ENCODE results near the gene RP9.
"Not testable (repeated sequence)": the region's sequence is repeated elsewhere in the genome, so short reads cannot be mapped to it uniquely, and the experiment has no call there.

RP9 gene

GRCh38 chr7:33100770-33101169 lies 8.4 kb downstream of the RP9 start:
- DNase-seq = no peak

DNA sequence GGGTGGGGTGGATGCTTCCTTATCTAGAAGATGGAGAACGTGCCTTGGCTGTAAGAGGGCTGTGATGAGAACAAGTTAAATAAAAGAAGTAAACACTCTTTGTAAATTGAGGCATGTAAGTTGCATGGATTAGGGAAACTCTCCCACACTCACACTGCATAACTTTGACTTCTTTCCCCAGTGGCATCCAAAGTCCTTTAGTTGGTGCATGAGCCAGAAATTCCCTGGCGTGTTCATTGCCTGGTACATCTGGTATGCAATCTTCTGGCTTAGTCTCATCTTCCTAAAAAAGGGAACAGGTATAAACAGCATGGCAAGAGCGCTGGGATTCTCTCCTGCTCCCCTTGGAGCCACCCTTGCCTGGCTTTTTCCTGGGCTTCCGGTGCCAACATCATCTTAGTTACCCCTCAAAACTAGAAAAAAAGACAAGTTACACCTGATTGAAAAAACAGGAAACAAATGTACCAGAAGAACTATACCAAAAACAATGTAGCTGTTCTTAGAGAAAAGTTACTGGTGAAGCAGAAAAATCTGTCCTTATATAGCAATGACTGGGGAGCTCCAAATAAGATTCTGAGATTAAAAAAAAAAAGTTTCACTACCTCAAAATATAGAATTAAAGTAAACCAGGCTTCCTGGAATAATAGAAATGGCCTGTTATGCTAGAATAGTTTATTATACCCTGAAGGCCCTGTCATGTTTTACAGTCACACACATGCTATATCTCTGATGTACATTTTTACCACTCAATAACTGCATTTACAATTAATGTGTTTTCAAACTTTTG lies 9.9 kb downstream of the RP9 start:
- no peak for DNase-seq

DNA sequence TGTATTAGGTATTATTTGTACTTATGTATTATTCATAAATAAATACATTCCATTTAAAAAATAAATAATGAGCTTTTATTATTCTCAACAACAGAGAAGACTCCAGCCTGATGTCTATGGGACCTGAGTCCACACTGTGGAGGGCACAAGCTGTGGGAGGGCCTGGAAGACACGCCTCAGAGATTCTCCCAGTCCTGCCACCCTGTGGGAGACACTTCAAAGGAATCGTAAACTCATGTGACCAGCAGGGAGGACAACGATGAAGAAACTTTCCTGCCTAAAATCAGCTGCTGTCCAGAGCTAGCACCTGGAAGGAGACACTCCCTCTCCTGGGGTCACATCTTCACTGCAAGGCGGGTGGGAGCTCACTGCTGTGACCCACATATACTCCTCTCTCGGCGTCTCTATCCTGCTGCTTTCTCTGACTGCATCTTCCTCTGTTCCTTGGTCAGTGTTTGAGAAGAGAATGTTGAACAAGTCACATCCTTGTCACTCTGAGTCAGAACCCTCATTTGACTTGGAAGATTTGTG lies 14.4 kb downstream of the RP9 start:
- DNase-seq = not testable (repeated sequence)

DNA sequence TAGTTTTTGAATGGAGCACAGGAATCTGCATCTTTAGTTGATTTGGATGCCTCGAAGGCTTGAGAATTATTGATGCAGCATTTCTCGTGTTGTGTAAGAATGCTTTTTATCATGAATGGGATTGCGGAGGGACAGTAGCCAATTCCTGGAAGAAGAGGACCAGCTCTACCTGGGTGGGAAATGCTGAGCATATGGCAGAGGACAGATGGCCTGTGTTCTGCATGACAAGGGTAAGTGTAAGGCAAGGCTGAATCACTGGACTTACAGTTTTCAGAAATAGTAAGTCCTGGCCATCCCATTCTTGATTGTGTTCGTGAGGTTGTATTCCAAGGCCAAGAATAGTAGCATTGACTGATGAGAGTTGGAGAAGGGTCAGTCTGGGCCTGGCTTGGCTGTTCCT lies 15.9 kb downstream of the RP9 start:
- no peak for DNase-seq

GRCh38 chr7:33091641-33092191 lies 17.5 kb downstream of the RP9 start:
- no peak for DNase-seq

- no peak for DNase-seq
These were observed 18.1 kb downstream of the RP9 start for GRCh38 chr7:33091111-33091531.

GRCh38 chr7:33089142-33089541 lies 20.1 kb downstream of the RP9 start:
- DNase-seq = no peak

DNA sequence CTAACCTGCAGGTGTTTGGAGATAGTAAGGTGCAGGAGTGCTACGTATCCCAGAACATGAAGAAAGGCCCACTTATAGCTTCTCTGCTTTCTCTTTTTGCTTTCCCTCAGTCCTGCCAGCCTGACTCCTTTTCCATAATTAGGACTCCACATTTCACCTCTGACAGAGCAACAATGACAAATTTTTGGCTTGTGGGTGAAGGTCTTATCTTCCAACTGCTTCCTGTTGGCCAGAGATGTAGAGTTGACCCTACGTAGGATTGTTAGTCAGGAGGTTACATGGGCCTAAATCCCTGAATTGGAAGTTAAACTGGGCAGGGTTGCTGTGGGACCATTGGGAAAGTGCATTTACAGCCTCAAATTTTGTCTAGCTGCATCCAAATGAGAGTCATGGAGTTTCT lies 21.3 kb downstream of the RP9 start:
- no peak for DNase-seq

GRCh38 chr7:33087356-33087755 lies 21.8 kb downstream of the RP9 start:
- DNase-seq = no peak

DNA sequence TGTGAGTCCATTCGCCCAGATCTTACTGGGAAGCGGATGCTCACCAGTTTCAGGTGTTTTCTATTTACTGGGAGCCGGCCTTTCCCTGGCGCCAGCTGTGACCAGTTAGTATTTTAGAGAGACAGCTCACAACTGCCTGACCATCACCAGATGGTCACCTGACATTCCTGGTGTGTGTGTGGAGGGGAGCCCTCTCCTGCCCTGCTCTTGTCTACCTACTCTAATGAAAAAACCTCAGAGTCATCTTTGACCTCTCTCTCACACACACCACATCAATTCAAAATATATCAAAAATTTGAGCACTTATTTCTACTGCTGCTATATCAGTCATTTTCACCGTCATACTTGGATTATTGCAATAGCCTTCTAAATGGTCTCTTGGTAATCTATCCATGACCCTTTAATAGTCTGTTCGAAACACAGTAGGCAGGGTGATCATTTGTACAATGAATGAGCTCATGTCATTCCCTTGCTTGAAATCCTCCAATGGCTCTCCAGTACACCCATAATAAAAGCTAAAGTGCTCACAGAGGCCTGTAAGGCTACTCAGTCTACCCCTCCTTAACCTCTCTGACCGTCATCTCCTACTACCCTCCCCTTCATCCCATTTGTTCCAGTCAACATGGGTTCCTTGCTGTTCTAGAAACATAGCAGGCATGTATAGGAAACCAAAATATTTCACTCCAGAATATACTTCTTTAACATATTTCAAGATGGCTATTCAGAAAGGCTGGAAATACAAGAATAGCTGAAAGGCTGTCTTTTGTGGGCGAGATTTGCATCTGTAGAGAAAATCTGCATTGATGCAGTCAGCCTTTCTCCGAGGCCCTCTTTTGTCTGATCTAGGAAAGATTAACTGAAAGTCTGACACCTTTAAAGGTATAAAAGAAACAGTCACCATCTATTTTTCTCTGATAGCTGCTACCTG lies 29.2 kb downstream of the RP9 start:
- no peak for DNase-seq

- DNase-seq = no peak
These were observed 30.1 kb downstream of the RP9 start for GRCh38 chr7:33079096-33079495.

GRCh38 chr7:33076737-33077136 lies 32.5 kb downstream of the RP9 start:
- no peak for DNase-seq

DNA sequence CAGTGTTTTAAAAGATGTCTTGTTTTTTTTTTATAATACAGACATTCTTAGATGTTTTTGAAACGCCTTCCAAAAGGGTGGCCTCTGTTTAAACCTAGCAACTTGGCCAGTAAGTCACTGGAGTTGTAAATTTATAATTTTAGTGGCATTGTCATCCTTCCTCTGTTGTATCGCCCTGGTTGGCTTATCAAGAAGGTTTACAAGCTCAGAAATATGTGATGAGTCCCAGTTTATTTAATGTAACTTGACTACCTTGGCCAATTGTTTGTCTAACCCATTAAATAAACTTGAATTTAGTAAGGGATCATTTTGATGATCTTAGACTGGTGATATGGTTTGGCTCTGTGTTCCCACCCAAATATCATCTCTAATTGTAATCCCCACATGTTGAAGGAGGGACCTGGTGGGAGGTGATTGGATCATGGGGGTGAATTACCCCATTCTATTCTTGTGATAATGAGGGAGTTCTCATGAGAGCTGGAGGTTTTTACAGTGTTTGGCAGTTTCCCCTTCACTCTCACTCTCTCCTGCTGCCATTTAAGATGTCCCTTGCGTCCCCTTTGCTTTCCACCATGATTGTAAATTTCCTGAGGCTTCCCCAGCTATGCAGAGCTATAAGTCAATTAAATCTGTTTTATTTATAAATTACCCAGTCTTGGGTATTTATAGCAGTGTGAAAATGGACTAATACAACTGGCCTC lies 33.2 kb downstream of the RP9 start:
- no peak for DNase-seq

DNA sequence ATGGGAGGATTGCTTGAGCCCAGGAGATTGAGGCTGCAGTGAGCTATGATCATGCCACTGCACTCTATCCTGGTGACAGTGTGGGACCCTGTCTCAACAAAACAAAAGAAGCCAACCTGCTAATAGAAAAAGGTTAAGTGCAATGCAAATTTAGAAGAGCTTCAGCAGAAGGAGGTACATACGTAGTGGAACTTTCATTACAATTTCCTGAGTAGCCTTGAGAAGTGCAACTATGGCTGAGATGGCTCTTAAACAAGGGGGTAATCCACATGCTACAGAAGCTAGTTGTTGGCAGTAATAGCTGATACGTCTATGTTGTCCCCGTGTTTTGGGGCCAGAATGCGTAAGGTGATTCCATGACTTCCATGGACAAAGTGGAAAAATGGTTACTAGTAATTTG lies 36.0 kb downstream of the RP9 start:
- no peak for DNase-seq

DNA sequence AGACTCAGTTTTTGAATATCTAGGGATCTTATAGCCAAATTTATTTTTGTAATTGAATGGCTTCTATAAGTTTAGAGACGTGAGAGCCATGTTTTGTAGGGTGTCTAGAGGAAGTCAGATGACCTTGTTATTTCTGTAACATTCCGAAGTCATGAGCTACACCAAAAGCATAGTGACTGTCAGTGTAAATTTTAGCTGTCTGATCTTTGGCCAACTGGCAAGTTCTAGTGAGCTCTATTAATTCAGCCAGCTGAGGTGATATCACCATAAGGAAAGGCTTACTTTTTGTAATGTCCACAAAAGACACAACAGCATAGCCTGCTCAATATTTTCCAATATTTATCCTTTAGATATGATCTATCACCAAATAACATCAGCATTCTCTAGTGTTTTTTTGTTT lies 36.7 kb downstream of the RP9 start:
- no peak for DNase-seq

DNA sequence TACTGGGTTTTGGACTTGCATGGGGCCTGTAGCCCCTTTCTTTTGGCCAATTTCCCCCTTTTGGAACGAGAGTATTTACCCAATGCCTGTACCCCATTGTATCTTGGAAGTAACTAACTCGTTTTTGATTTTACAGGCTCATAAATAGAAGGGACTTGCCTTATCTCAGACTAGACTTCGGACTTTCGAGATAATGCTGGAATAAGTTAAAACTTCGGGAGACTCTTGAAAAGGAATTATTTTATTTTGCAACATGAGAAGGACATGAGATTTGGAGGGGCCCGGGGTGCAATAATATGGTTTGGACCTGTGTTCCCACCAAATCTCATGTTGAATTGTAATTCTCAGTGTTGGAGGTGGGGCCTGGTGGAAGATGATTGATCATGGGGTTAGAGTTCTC lies 38.4 kb downstream of the RP9 start:
- DNase-seq = no peak

GRCh38 chr7:33070277-33070676 lies 38.9 kb downstream of the RP9 start:
- no peak for DNase-seq

- no peak for DNase-seq
These were observed 41.3 kb downstream of the RP9 start for GRCh38 chr7:33067921-33068320.

DNA sequence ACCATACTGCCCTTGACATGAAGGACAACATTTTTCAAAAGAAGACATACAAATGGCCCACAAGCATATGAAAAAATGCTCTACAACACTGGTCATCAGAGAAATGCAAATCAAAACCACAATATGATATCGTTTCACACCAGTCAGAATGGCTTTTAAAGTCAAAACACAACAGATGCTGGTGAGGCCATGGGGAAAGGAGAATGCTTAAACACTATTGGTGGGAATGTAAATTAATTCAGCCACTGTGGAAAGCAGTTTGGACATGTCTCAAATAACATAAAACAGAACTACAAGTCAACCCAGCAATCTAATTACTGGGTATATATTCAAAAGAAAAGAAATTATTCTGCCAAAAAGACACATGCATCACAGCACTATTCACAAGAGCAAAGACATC lies 42.4 kb downstream of the RP9 start:
- DNase-seq = no peak

DNA sequence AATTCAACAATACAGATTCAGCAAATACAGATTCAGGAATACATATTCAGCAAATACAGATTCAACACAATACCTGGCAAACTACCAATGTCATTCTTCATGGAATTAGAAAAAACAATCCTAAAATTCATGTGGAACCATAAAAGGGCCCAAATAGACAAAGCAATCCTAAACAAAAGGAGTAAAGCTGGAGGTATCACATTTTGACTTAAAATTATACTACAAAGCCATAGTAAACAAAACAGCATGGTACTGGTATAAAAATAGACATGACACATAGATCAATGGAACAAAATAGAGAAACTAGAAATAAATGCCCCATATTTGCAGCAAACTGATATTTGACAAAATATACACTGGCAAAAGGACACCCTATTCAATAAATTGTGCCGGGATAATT lies 43.2 kb downstream of the RP9 start:
- DNase-seq = no peak

GRCh38 chr7:33062782-33063443 lies 46.3 kb downstream of the RP9 start:
- peak; percentile 91 for DNase-seq

GRCh38 chr7:33062023-33062781 lies 47.0 kb downstream of the RP9 start, which contains the start of gene NT5C3A:
NT5C3A (minus strand) TSS chr7:33062776; CDS start chr7:33062705, 71 bp downstream.
- peak; percentile 28 for DNase-seq

Data from stimulated activated CD4-positive, alpha-beta T cell treated with anti-CD3 and anti-CD28 coated beads, Interleukin-12 subunit alpha, Interleukin-12 subunit beta, amount 100 ng/mL, for 4 hours (primary cell).